Measurements from ENCODE around the gene CHSY3.

The CHSY3 gene

DNA sequence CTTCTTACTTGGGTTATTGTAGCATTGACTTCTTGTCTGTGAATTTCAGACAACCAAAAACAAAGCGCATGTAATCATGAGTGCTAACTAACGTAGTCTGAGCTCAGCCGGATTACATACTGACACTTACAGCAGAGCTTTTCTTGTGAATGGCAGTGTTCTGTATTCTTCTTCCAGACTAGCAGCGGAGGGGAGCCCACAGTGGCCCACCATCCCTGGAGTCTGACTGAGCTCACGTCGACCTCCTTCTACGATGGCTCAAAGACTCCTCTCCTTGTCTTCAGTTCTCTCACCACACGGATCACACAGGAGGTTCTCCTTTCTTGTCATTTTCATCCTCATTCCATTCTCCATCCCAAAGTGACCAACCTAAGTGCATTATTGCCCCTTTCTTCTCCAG is 211.4 kb downstream of the CHSY3 start:
- no peaks in the 10 kb centered on the region for H3K27me3 ChIP-seq (ENCODE audit: insufficient read depth, insufficient read length)
- TF ChIP-seq YY1 (IDR thresholded peaks at IDR 0.05; ENCODE audit: insufficient read depth, insufficient read length) (no peak), ZNF274 (IDR thresholded peaks at IDR 0.05; ENCODE audit: low read depth, low read length) (no peak), SUZ12 (IDR thresholded peaks at IDR 0.05; ENCODE audit: extremely low read depth, insufficient read depth, insufficient read length) (no peak)
- no peak for DNase-seq (ENCODE audit: low read depth, low spot score)
- H3K9ac ChIP-seq (ENCODE audit: insufficient read length, low read depth) = no peak overlapping the region
- H3K36me3 ChIP-seq (ENCODE audit: insufficient read depth, insufficient read length, low read length) = no peaks in the 10 kb centered on the region
- no peak overlapping the region for H3K4me3 ChIP-seq (ENCODE audit: insufficient read length, low read depth)
- no peaks in the 10 kb centered on the region for H3K9me3 ChIP-seq (ENCODE audit: insufficient read depth, low read length)
- no peaks in the 10 kb centered on the region for H3K4me1 ChIP-seq (ENCODE audit: insufficient read depth, insufficient read length)

DNA sequence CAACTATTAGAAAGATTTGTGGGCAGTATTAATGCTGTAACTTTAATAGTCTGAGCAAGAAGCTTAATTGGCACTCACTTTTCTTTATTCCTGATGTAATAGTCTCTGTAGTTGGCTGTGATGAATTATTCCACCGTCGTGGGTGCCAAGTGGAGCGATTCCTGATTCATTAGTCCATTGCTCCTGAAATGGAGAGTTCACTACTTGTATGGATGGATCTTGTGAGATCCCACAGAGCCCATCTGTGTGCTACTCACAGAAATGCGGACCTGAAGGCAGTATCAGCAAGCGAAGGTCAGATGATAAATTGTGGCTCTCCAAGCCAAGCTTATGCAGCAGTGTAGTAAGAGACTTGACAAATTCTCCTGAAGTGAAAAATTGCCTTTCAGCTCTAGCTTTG is 212.2 kb downstream of the CHSY3 start:
- H3K36me3 ChIP-seq (ENCODE audit: insufficient read depth, insufficient read length, low read length) = no peaks in the 10 kb centered on the region
- H3K9ac ChIP-seq (ENCODE audit: insufficient read length, low read depth) = no peak overlapping the region
- DNase-seq (ENCODE audit: low read depth, low spot score) = no peak
- H3K27me3 ChIP-seq (ENCODE audit: insufficient read depth, insufficient read length) = no peaks in the 10 kb centered on the region
- H3K4me1 ChIP-seq (ENCODE audit: insufficient read depth, insufficient read length) = no peaks in the 10 kb centered on the region
- no peak overlapping the region for H3K4me3 ChIP-seq (ENCODE audit: insufficient read length, low read depth)
- no peaks in the 10 kb centered on the region for H3K9me3 ChIP-seq (ENCODE audit: insufficient read depth, low read length)
- TF ChIP-seq ZNF274 (IDR thresholded peaks at IDR 0.05; ENCODE audit: low read depth, low read length) (no peak), SUZ12 (IDR thresholded peaks at IDR 0.05; ENCODE audit: extremely low read depth, insufficient read depth, insufficient read length) (no peak), YY1 (IDR thresholded peaks at IDR 0.05; ENCODE audit: insufficient read depth, insufficient read length) (no peak)

DNA sequence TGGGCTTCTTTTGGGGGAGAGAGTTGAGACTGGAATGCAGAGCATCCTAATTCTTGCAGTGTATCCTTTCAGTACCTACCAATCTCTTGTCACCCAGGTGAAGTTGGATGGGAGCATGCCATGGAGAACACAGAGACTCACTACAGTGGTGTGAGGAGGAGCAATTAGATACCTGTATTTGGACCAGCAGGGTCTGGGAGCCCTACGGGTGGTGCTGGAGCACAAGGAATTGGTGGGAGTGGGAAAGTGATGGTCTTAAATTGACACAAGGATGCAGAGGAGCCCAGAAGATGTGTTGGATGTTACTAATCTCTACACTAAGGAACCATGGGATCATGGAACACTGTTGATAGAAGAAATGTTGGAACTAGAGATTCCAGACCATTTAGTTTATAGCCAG is 212.7 kb downstream of the CHSY3 start:
- H3K4me3 ChIP-seq (ENCODE audit: insufficient read length, low read depth) = no peak overlapping the region
- no peaks in the 10 kb centered on the region for H3K9me3 ChIP-seq (ENCODE audit: insufficient read depth, low read length)
- H3K4me1 ChIP-seq (ENCODE audit: insufficient read depth, insufficient read length) = no peaks in the 10 kb centered on the region
- no peak for TF ChIP-seq ZNF274 (IDR thresholded peaks at IDR 0.05; ENCODE audit: low read depth, low read length)
- no peak for TF ChIP-seq YY1 (IDR thresholded peaks at IDR 0.05; ENCODE audit: insufficient read depth, insufficient read length)
- TF ChIP-seq SUZ12 (IDR thresholded peaks at IDR 0.05; ENCODE audit: extremely low read depth, insufficient read depth, insufficient read length) = no peak
- no peak for DNase-seq (ENCODE audit: low read depth, low spot score)
- H3K36me3 ChIP-seq (ENCODE audit: insufficient read depth, insufficient read length, low read length) = no peaks in the 10 kb centered on the region
- no peak overlapping the region for H3K9ac ChIP-seq (ENCODE audit: insufficient read length, low read depth)
- no peaks in the 10 kb centered on the region for H3K27me3 ChIP-seq (ENCODE audit: insufficient read depth, insufficient read length)

DNA sequence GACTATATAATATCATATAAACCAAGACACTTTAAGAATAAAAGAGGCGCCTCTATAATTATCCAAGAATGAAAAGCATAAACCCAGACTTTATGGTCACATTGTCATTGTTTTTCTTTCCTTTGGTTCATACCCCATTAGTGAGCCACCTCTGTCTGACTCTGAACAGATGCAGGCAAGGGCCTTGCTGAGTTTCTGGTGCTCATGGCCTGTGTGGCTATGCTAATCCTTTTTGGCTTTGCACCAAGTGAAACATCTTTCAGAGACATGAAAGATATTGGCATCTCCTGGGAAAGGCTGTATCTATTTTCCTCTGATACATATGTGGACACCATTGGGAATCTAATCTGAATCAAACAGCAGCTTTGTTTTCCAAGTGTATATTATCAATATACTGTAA is 222.5 kb downstream of the CHSY3 start:
- Histone ChIP-seq H3K4me1 (ENCODE audit: insufficient read depth, insufficient read length) (no peaks in the 10 kb centered on the region), H3K36me3 (ENCODE audit: insufficient read depth, insufficient read length, low read length) (no peaks in the 10 kb centered on the region), H3K4me3 (ENCODE audit: insufficient read length, low read depth) (no peak overlapping the region), H3K9me3 (ENCODE audit: insufficient read depth, low read length) (no peaks in the 10 kb centered on the region), H3K9ac (ENCODE audit: insufficient read length, low read depth) (no peak overlapping the region), H3K27me3 (ENCODE audit: insufficient read depth, insufficient read length) (no peaks in the 10 kb centered on the region)
- TF ChIP-seq YY1 (IDR thresholded peaks at IDR 0.05; ENCODE audit: insufficient read depth, insufficient read length) = no peak
- no peak for TF ChIP-seq SUZ12 (IDR thresholded peaks at IDR 0.05; ENCODE audit: extremely low read depth, insufficient read depth, insufficient read length)
- TF ChIP-seq ZNF274 (IDR thresholded peaks at IDR 0.05; ENCODE audit: low read depth, low read length) = no peak
- no peak for DNase-seq (ENCODE audit: low read depth, low spot score)

- Histone ChIP-seq H3K4me1 (ENCODE audit: insufficient read depth, insufficient read length) (no peaks in the 10 kb centered on the region), H3K27me3 (ENCODE audit: insufficient read depth, insufficient read length) (no peaks in the 10 kb centered on the region), H3K36me3 (ENCODE audit: insufficient read depth, insufficient read length, low read length) (no peaks in the 10 kb centered on the region), H3K4me3 (ENCODE audit: insufficient read length, low read depth) (no peak overlapping the region), H3K9me3 (ENCODE audit: insufficient read depth, low read length) (no peaks in the 10 kb centered on the region), H3K9ac (ENCODE audit: insufficient read length, low read depth) (no peak overlapping the region)
- TF ChIP-seq YY1 (IDR thresholded peaks at IDR 0.05; ENCODE audit: insufficient read depth, insufficient read length) (no peak), ZNF274 (IDR thresholded peaks at IDR 0.05; ENCODE audit: low read depth, low read length) (no peak), SUZ12 (IDR thresholded peaks at IDR 0.05; ENCODE audit: extremely low read depth, insufficient read depth, insufficient read length) (no peak)
- DNase-seq (ENCODE audit: low read depth, low spot score) = no peak
Observed at GRCh38 chr5:130135506-130135905, 231.2 kb downstream of the CHSY3 start.

GRCh38 chr5:130136300-130136699 is 232.0 kb downstream of the CHSY3 start:
- Histone ChIP-seq H3K9me3 (ENCODE audit: insufficient read depth, low read length) (no peaks in the 10 kb centered on the region), H3K4me3 (ENCODE audit: insufficient read length, low read depth) (no peak overlapping the region), H3K4me1 (ENCODE audit: insufficient read depth, insufficient read length) (no peaks in the 10 kb centered on the region), H3K27me3 (ENCODE audit: insufficient read depth, insufficient read length) (no peaks in the 10 kb centered on the region), H3K36me3 (ENCODE audit: insufficient read depth, insufficient read length, low read length) (no peaks in the 10 kb centered on the region), H3K9ac (ENCODE audit: insufficient read length, low read depth) (no peak overlapping the region)
- DNase-seq (ENCODE audit: low read depth, low spot score) = no peak
- TF ChIP-seq YY1 (IDR thresholded peaks at IDR 0.05; ENCODE audit: insufficient read depth, insufficient read length) (no peak), ZNF274 (IDR thresholded peaks at IDR 0.05; ENCODE audit: low read depth, low read length) (no peak), SUZ12 (IDR thresholded peaks at IDR 0.05; ENCODE audit: extremely low read depth, insufficient read depth, insufficient read length) (no peak)

GRCh38 chr5:130137681-130138080 is 233.4 kb downstream of the CHSY3 start:
- Histone ChIP-seq H3K4me3 (ENCODE audit: insufficient read length, low read depth) (no peak overlapping the region), H3K36me3 (ENCODE audit: insufficient read depth, insufficient read length, low read length) (no peaks in the 10 kb centered on the region), H3K9me3 (ENCODE audit: insufficient read depth, low read length) (no peaks in the 10 kb centered on the region), H3K9ac (ENCODE audit: insufficient read length, low read depth) (no peak overlapping the region), H3K27me3 (ENCODE audit: insufficient read depth, insufficient read length) (no peaks in the 10 kb centered on the region), H3K4me1 (ENCODE audit: insufficient read depth, insufficient read length) (no peaks in the 10 kb centered on the region)
- DNase-seq (ENCODE audit: low read depth, low spot score) = no peak
- TF ChIP-seq ZNF274 (IDR thresholded peaks at IDR 0.05; ENCODE audit: low read depth, low read length) (no peak), SUZ12 (IDR thresholded peaks at IDR 0.05; ENCODE audit: extremely low read depth, insufficient read depth, insufficient read length) (no peak), YY1 (IDR thresholded peaks at IDR 0.05; ENCODE audit: insufficient read depth, insufficient read length) (no peak)

Measured in NT2/D1 (cell line).